ENCODE results near the gene EMSY. TPM values are rescaled to one million over a fixed set of nuclear protein-coding genes. Genes with fewer than 3 reads are reported as not detected.
A peak's percentile ranks its signal among the peaks of the same experiment; 100 is the strongest.

EMSY gene
- total RNA-seq, 1 donor from 2014 or later, result 18.9 TPM

DNA sequence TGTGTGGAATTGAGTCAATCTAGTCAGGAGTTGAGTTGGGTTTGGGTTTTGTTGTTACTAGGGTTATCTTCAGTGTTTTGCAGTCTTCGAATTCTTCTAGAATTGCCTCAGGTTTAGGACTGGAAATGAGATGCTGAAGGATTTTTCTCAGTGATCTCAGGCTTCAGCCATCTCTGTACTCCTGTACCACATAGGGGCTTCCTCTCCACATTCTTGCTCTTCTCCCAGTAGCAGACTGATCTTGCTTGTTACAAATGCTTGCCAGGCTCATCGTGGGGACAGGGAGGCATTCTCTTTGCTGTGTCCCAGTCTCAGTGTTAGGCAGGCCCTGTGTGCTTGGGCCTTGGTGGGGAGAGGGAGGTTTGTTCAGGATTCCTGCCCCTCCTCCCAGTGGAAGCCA is 129.6 kb downstream of the EMSY start:
- peak; percentile 65 for DNase-seq (ENCODE audit: low read depth)
- Histone ChIP-seq H3K4me2 (ENCODE audit: low read length) (peak overlapping the region; percentile 33), H2AFZ (ENCODE audit: low read depth, low read length) (peak overlapping the region; percentile 32), H4K20me1 (ENCODE audit: insufficient read depth, low read length) (no peaks in the 10 kb centered on the region), H3K79me2 (ENCODE audit: insufficient read depth, low read length) (no peaks in the 10 kb centered on the region), H3K4me3 (ENCODE audit: insufficient read depth, low read depth, low read length) (no peak overlapping the region), H3K4me1 (ENCODE audit: insufficient read depth, low read length) (peaks cover 32% of the 10 kb centered on the region), H3K27ac (ENCODE audit: low read depth, low read length) (peak overlapping the region; percentile 83), H3K9me3 (ENCODE audit: insufficient read depth, low read depth, low read length) (no peaks in the 10 kb centered on the region), H3K36me3 (ENCODE audit: insufficient read depth, low read length) (no peaks in the 10 kb centered on the region), H3K27me3 (ENCODE audit: insufficient read depth, low read length) (no peaks in the 10 kb centered on the region), H3K9ac (ENCODE audit: low read length) (peak overlapping the region; percentile 72)
- Mint-ChIP-seq H3K36me3 (ENCODE audit: low read depth, unreplicated experiment) (no peaks in the 10 kb centered on the region), H3K9me3 (ENCODE audit: unreplicated experiment) (no peaks in the 10 kb centered on the region), H3K27me3 (ENCODE audit: low read depth, unreplicated experiment) (no peaks in the 10 kb centered on the region), H3K4me3 (ENCODE audit: unreplicated experiment) (no peak overlapping the region), H3K4me1 (ENCODE audit: low read depth, unreplicated experiment) (peaks cover 50% of the 10 kb centered on the region), H3K27ac (ENCODE audit: unreplicated experiment) (peak overlapping the region; percentile 98)
- FAIRE-seq, result peak; percentile 65
- TF ChIP-seq, protein P1, sequence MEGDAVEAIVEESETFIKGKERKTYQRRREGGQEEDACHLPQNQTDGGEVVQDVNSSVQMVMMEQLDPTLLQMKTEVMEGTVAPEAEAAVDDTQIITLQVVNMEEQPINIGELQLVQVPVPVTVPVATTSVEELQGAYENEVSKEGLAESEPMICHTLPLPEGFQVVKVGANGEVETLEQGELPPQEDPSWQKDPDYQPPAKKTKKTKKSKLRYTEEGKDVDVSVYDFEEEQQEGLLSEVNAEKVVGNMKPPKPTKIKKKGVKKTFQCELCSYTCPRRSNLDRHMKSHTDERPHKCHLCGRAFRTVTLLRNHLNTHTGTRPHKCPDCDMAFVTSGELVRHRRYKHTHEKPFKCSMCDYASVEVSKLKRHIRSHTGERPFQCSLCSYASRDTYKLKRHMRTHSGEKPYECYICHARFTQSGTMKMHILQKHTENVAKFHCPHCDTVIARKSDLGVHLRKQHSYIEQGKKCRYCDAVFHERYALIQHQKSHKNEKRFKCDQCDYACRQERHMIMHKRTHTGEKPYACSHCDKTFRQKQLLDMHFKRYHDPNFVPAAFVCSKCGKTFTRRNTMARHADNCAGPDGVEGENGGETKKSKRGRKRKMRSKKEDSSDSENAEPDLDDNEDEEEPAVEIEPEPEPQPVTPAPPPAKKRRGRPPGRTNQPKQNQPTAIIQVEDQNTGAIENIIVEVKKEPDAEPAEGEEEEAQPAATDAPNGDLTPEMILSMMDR (IDR thresholded peaks at IDR 0.05; ENCODE audit: insufficient read depth, low read depth, low read length), result no peak
- TF ChIP-seq EZH2 (IDR thresholded peaks at IDR 0.05; ENCODE audit: insufficient read depth, low read length), result no peak

DNA sequence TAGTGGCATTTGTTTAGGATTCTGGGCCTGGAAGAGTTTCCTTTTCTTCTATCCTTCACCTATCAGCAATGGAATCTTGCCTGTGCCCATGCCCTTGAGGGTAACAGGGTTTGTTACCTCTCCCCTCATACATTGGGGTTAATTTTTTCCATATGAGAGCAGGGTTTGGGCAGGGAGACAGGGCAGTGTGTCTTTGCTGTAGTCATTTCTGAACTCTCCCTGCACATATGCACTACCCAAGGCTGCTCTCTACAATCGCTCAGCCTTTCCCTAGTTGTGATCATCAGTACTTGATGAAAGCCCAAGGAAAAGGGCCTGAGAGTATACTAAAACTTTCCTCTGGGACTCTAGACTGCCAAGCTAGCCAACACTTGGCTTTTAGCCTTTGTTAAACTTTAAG is 130.1 kb downstream of the EMSY start:
- H3K4me1 Mint-ChIP-seq (ENCODE audit: low read depth, unreplicated experiment), result peaks cover 54% of the 10 kb centered on the region
- H3K9ac ChIP-seq (ENCODE audit: low read length), result peak overlapping the region; percentile 72
- H2AFZ ChIP-seq (ENCODE audit: low read depth, low read length), result peak overlapping the region; percentile 32
- FAIRE-seq (no peak), DNase-seq (ENCODE audit: low read depth) (no peak)
- peak overlapping the region; percentile 98 for H3K27ac Mint-ChIP-seq (ENCODE audit: unreplicated experiment)
- H3K4me1 ChIP-seq (ENCODE audit: insufficient read depth, low read length), result peaks cover 34% of the 10 kb centered on the region
- no peaks in the 10 kb centered on the region for H3K36me3 ChIP-seq (ENCODE audit: insufficient read depth, low read length)
- H3K4me3 Mint-ChIP-seq (ENCODE audit: unreplicated experiment), result no peak overlapping the region
- H3K4me3 ChIP-seq (ENCODE audit: insufficient read depth, low read depth, low read length), result no peak overlapping the region
- no peaks in the 10 kb centered on the region for H3K9me3 Mint-ChIP-seq (ENCODE audit: unreplicated experiment)
- TF ChIP-seq, protein P1 (IDR thresholded peaks at IDR 0.05; ENCODE audit: insufficient read depth, low read depth, low read length), result no peak
- TF ChIP-seq EZH2 (IDR thresholded peaks at IDR 0.05; ENCODE audit: insufficient read depth, low read length), result no peak
- peak overlapping the region; percentile 33 for H3K4me2 ChIP-seq (ENCODE audit: low read length)
- H3K79me2 ChIP-seq (ENCODE audit: insufficient read depth, low read length), result no peaks in the 10 kb centered on the region
- no peaks in the 10 kb centered on the region for H4K20me1 ChIP-seq (ENCODE audit: insufficient read depth, low read length)
- H3K36me3 Mint-ChIP-seq (ENCODE audit: low read depth, unreplicated experiment), result no peaks in the 10 kb centered on the region
- H3K9me3 ChIP-seq (ENCODE audit: insufficient read depth, low read depth, low read length), result no peaks in the 10 kb centered on the region
- H3K27ac ChIP-seq (ENCODE audit: low read depth, low read length), result peak overlapping the region; percentile 83
- H3K27me3 Mint-ChIP-seq (ENCODE audit: low read depth, unreplicated experiment), result no peaks in the 10 kb centered on the region
- no peaks in the 10 kb centered on the region for H3K27me3 ChIP-seq (ENCODE audit: insufficient read depth, low read length)

DNA sequence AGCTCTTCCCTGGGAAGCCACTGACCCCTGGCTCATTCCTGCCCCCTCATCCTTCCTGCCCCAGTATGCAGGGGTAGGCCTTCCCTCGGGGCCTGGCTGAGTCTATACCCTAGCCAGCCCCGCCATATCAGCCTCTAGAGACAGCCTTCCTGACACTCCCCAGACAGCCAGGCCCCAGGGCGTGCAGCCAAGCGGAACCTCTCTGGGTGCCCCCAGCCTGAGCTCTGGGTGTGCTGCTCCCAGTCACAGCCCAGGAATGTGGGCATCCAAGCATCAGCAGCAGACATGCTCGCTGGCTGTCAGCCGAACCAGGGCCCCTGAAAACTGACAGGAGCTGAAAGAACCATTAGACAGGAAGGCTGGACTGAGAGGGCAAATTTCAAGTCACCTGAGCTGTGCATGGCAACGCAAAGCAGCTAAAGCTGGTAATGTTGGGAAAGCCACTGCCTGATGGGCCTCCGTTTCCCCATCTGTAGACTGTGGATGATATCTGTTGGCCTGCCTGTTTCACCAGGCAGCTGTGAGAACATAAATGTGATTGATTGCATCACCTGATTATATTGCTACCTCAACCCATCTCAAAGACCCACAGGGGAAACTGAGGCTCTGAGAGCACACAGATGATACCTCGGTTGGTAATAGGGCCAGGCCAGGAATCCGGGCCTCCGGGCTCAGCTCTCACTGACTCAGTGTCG is 132.6 kb downstream of the EMSY start:
- Mint-ChIP-seq H3K9me3 (ENCODE audit: unreplicated experiment) (no peaks in the 10 kb centered on the region), H3K36me3 (ENCODE audit: low read depth, unreplicated experiment) (peaks cover 2% of the 10 kb centered on the region), H3K4me1 (ENCODE audit: low read depth, unreplicated experiment) (peaks cover 56% of the 10 kb centered on the region), H3K4me3 (ENCODE audit: unreplicated experiment) (no peak overlapping the region), H3K27ac (ENCODE audit: unreplicated experiment) (peak overlapping the region; percentile 96), H3K27me3 (ENCODE audit: low read depth, unreplicated experiment) (no peaks in the 10 kb centered on the region)
- H3K79me2 ChIP-seq (ENCODE audit: insufficient read depth, low read length), result no peaks in the 10 kb centered on the region
- H3K27me3 ChIP-seq (ENCODE audit: insufficient read depth, low read length), result no peaks in the 10 kb centered on the region
- H3K9ac ChIP-seq (ENCODE audit: low read length), result peak overlapping the region; percentile 45
- H4K20me1 ChIP-seq (ENCODE audit: insufficient read depth, low read length), result no peaks in the 10 kb centered on the region
- peaks cover 34% of the 10 kb centered on the region for H3K4me1 ChIP-seq (ENCODE audit: insufficient read depth, low read length)
- H3K36me3 ChIP-seq (ENCODE audit: insufficient read depth, low read length), result no peaks in the 10 kb centered on the region
- H2AFZ ChIP-seq (ENCODE audit: low read depth, low read length), result peak overlapping the region; percentile 53
- H3K4me3 ChIP-seq (ENCODE audit: insufficient read depth, low read depth, low read length), result no peak overlapping the region
- TF ChIP-seq EZH2 (IDR thresholded peaks at IDR 0.05; ENCODE audit: insufficient read depth, low read length), result no peak
- TF ChIP-seq, protein P1 (IDR thresholded peaks at IDR 0.05; ENCODE audit: insufficient read depth, low read depth, low read length), result no peak
- peak overlapping the region; percentile 56 for H3K27ac ChIP-seq (ENCODE audit: low read depth, low read length)
- no peak for FAIRE-seq
- H3K4me2 ChIP-seq (ENCODE audit: low read length), result peak overlapping the region; percentile 34
- no peaks in the 10 kb centered on the region for H3K9me3 ChIP-seq (ENCODE audit: insufficient read depth, low read depth, low read length)
- DNase-seq (ENCODE audit: low read depth), result peak; percentile 72
